ENCODE measurements around the gene ZGRF1. TPM values are rescaled to one million over a fixed set of nuclear protein-coding genes. Genes with fewer than 3 reads are reported as not detected.

Gene ZGRF1
- total and polyA plus RNA-seq, 11 donors, result 0.85 to 2.9 (median 1.6) TPM

GRCh38 chr4:112674376-112674775 lies 37.7 kb upstream of the ZGRF1 start:
- Histone ChIP-seq H3K9me3 (no peaks in the 10 kb centered on the region), H3K36me3 (no peaks in the 10 kb centered on the region), H3K4me3 (no peak overlapping the region), H3K27me3 (no peaks in the 10 kb centered on the region), H3K4me1 (peaks cover 0 to 26% (median 3%) of the 10 kb centered on the region in 12 donors), H3K27ac (peak overlapping the region in 6 of 12 donors; percentile 8 to 94 (median 73))
- WGBS, 4 donors, result 29 to 57% (median 34%) methylated on average over 1 of the region's 1 CpG
- TF ChIP-seq POLR2A (IDR thresholded peaks at IDR 0.05) (no peak), CTCF (IDR thresholded peaks at IDR 0.05) (no peak)
- ATAC-seq (no peak), DNase-seq (no peak)
- intact Hi-C loops (cut with DNase I), result loop anchor here in 3 of 10 donors (5.0 kb wide), 1 partner anchor 33 kb away; no protein-coding TSS in a partner anchor

GRCh38 chr4:112673686-112674085 lies 37.0 kb upstream of the ZGRF1 start:
- Histone ChIP-seq H3K27me3 (no peaks in the 10 kb centered on the region), H3K36me3 (no peaks in the 10 kb centered on the region), H3K9me3 (no peaks in the 10 kb centered on the region), H3K4me3 (no peak overlapping the region), H3K4me1 (peaks cover 0 to 26% (median 3%) of the 10 kb centered on the region in 12 donors), H3K27ac (peak overlapping the region in 8 of 12 donors; percentile 24 to 94 (median 60))
- DNase-seq (no peak), ATAC-seq (no peak)
- no peak for TF ChIP-seq CTCF (IDR thresholded peaks at IDR 0.05)
- no peak for TF ChIP-seq POLR2A (IDR thresholded peaks at IDR 0.05)
- 24 to 32% (median 29%) methylated on average over 1 of the region's 1 CpG for WGBS, 4 donors
- intact Hi-C loops (cut with DNase I), result loop anchor here in 3 of 10 donors (5.0 kb wide), 1 partner anchor 34 kb away; no protein-coding TSS in a partner anchor

GRCh38 chr4:112673076-112673475 lies 36.4 kb upstream of the ZGRF1 start:
- no peak for ATAC-seq
- no peak for TF ChIP-seq CTCF (IDR thresholded peaks at IDR 0.05)
- TF ChIP-seq POLR2A (IDR thresholded peaks at IDR 0.05), result no peak
- intact Hi-C loops (cut with DNase I), result loop anchor here in 3 of 10 donors (5.0 kb wide), 1 partner anchor 34 kb away; no protein-coding TSS in a partner anchor

GRCh38 chr4:112668131-112668530 lies 31.4 kb upstream of the ZGRF1 start:
- WGBS, 4 donors, result 69 to 84% (median 78%) methylated on average over 3 of the region's 3 CpGs
- Histone ChIP-seq H3K9me3 (no peaks in the 10 kb centered on the region), H3K27me3 (no peaks in the 10 kb centered on the region), H3K27ac (no peak overlapping the region), H3K36me3 (no peaks in the 10 kb centered on the region), H3K4me1 (peaks cover 0 to 13% (median 3%) of the 10 kb centered on the region in 12 donors), H3K4me3 (no peak overlapping the region)
- DNase-seq (no peak), ATAC-seq (no peak)
- intact Hi-C loops (cut with DNase I), result no loop called here
- TF ChIP-seq CTCF (IDR thresholded peaks at IDR 0.05) (no peak), POLR2A (IDR thresholded peaks at IDR 0.05) (no peak)

More at GRCh38 chr4:112673076-112673475, 36.4 kb upstream of the ZGRF1 start:
- peak overlapping the region in 7 of 12 donors; percentile 8 to 94 (median 61) for H3K27ac ChIP-seq
- H3K4me3 ChIP-seq, result no peak overlapping the region
- H3K36me3 ChIP-seq, result no peaks in the 10 kb centered on the region
- no peak for DNase-seq
- no peaks in the 10 kb centered on the region for H3K27me3 ChIP-seq
- peaks cover 0 to 26% (median 3%) of the 10 kb centered on the region in 12 donors for H3K4me1 ChIP-seq
- no peaks in the 10 kb centered on the region for H3K9me3 ChIP-seq
